Measurements from ENCODE around the gene LIPH. TPM values are rescaled to one million over a fixed set of nuclear protein-coding genes. Genes with fewer than 3 reads are reported as not detected.
"Not testable (repeated sequence)": the region's sequence is repeated elsewhere in the genome, so short reads cannot be mapped to it uniquely, and the experiment has no call there.

Gene LIPH
- total and polyA plus RNA-seq, 2 experiments from 2014 or later, result 0.34 TPM; not detected in 1

DNA sequence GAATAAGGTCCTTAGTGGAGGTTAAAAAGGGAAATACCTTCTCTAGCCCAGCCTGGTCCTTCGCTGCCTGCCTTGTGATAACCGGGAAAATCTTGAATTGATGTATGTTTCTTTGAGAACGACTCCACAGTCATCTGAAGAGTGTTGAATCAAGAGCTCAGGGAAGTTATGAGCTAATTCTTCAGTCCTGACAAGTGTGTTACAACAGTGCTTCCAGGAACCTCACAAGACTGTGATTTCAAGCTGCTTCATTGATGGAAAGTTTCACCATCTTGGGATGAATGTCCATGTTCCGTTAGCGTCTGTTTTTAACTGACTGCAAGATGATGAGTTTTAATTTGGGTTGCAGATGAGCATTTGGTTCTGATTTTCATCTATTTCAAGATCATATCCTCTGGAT lies 66.0 kb downstream of the LIPH start:
- Histone ChIP-seq H3F3A (ENCODE audit: insufficient read depth) (no peaks in the 10 kb centered on the region; the same call in 1 of the 2 replicates), H3K9me3 (ENCODE audit: low read depth) (no peaks in the 10 kb centered on the region), H3K4me3 (no peak overlapping the region), H4K20me1 (ENCODE audit: insufficient read depth) (no peaks in the 10 kb centered on the region), H3K27me3 (replicated peaks; ENCODE audit: insufficient read depth) (no peaks in the 10 kb centered on the region), H3K27ac (no peak overlapping the region), H3K9me2 (ENCODE audit: insufficient read depth) (no peaks in the 10 kb centered on the region), H2AFZ (no peak overlapping the region), H3K9ac (no peak overlapping the region), H3K4me1 (ENCODE audit: insufficient read depth) (no peaks in the 10 kb centered on the region), H3K79me2 (ENCODE audit: insufficient read depth) (no peaks in the 10 kb centered on the region), H3K4me2 (ENCODE audit: unreplicated experiment) (no peak overlapping the region), H3K36me3 (ENCODE audit: low read depth) (peaks cover 7% of the 10 kb centered on the region; the same call in 1 of the 2 replicates)
- no peak for DNase-seq
- in situ Hi-C loops (cut with MboI), result no loop called here
- WGBS, 2 experiments (ENCODE audit: low coverage in 1 of 2, low lambda C conversion rate in 2 of 2, missing lambda C conversion rate in 2 of 2), result 72 to 76% methylated on average over 5 of the region's 5 CpGs
- no peak for TF ChIP-seq EZH2 (IDR thresholded peaks at IDR 0.05; ENCODE audit: insufficient read depth, poor library complexity, severe bottlenecking)
- no peak for TF ChIP-seq EZH2phosphoT487 (IDR thresholded peaks at IDR 0.05; ENCODE audit: insufficient read depth, low read depth)

DNA sequence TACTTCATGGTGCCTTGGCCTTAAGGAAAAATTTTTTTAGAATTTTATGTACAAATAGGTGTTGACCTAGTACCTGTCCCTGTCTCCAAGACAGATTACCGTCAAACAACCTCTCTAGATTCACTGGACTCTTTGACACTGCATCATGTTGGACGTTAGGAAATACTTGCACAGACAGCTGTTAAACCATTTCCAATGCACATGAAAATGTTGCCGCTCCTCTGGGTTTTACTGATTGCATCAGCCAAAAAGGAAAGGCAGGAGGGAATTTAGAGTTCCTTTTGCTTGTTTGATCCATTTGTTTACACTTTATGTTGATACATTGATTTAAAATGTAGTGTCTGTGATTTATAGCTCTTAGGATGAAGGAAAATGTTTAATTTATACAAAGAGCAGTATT lies 68.1 kb downstream of the LIPH start:
- DNase-seq, result no peak
- TF ChIP-seq EZH2 (IDR thresholded peaks at IDR 0.05; ENCODE audit: insufficient read depth, poor library complexity, severe bottlenecking) (no peak), EZH2phosphoT487 (IDR thresholded peaks at IDR 0.05; ENCODE audit: insufficient read depth, low read depth) (no peak)
- WGBS, 2 experiments (ENCODE audit: low coverage in 1 of 2, low lambda C conversion rate in 2 of 2, missing lambda C conversion rate in 2 of 2), result 95% methylated on average over 3 of the region's 3 CpGs
- Histone ChIP-seq H3K4me1 (ENCODE audit: insufficient read depth) (no peaks in the 10 kb centered on the region), H3K27me3 (replicated peaks; ENCODE audit: insufficient read depth) (no peaks in the 10 kb centered on the region), H3K36me3 (ENCODE audit: low read depth) (no peaks in the 10 kb centered on the region; the same call in 1 of the 2 replicates), H3K4me2 (ENCODE audit: unreplicated experiment) (no peak overlapping the region), H3K9me2 (ENCODE audit: insufficient read depth) (no peaks in the 10 kb centered on the region), H3F3A (ENCODE audit: insufficient read depth) (no peaks in the 10 kb centered on the region; the same call in 1 of the 2 replicates), H3K9me3 (ENCODE audit: low read depth) (no peaks in the 10 kb centered on the region), H3K79me2 (ENCODE audit: insufficient read depth) (no peaks in the 10 kb centered on the region), H4K20me1 (ENCODE audit: insufficient read depth) (no peaks in the 10 kb centered on the region), H3K4me3 (no peak overlapping the region), H3K27ac (no peak overlapping the region), H3K9ac (no peak overlapping the region), H2AFZ (no peak overlapping the region)
- in situ Hi-C loops (cut with MboI), result no loop called here

- Histone ChIP-seq H3K9me3 (ENCODE audit: low read depth) (no peaks in the 10 kb centered on the region), H3K9me2 (ENCODE audit: insufficient read depth) (no peaks in the 10 kb centered on the region), H3K9ac (no peak overlapping the region), H3F3A (ENCODE audit: insufficient read depth) (no peaks in the 10 kb centered on the region), H3K4me3 (no peak overlapping the region), H3K27ac (no peak overlapping the region), H3K79me2 (ENCODE audit: insufficient read depth) (no peaks in the 10 kb centered on the region), H3K4me2 (ENCODE audit: unreplicated experiment) (no peak overlapping the region), H3K27me3 (replicated peaks; ENCODE audit: insufficient read depth) (no peaks in the 10 kb centered on the region), H3K36me3 (ENCODE audit: low read depth) (no peaks in the 10 kb centered on the region; the same call in 1 of the 2 replicates), H4K20me1 (ENCODE audit: insufficient read depth) (no peaks in the 10 kb centered on the region), H2AFZ (no peak overlapping the region), H3K4me1 (ENCODE audit: insufficient read depth) (no peaks in the 10 kb centered on the region)
- in situ Hi-C loops (cut with MboI), result no loop called here
- WGBS, 2 experiments (ENCODE audit: low coverage in 1 of 2, low lambda C conversion rate in 2 of 2, missing lambda C conversion rate in 2 of 2), result 84 to 86% methylated on average over 2 of the region's 2 CpGs
- TF ChIP-seq EZH2 (IDR thresholded peaks at IDR 0.05; ENCODE audit: insufficient read depth, poor library complexity, severe bottlenecking), result no peak
- TF ChIP-seq EZH2phosphoT487 (IDR thresholded peaks at IDR 0.05; ENCODE audit: insufficient read depth, low read depth), result no peak
- DNase-seq, result no peak
Observed at GRCh38 chr3:185479373-185479945, 72.9 kb downstream of the LIPH start.

- Histone ChIP-seq H3K36me3 (ENCODE audit: low read depth) (peaks cover 8% of the 10 kb centered on the region; the same call in 1 of the 2 replicates), H3F3A (ENCODE audit: insufficient read depth) (no peaks in the 10 kb centered on the region), H3K27me3 (replicated peaks; ENCODE audit: insufficient read depth) (no peaks in the 10 kb centered on the region), H3K9ac (no peak overlapping the region), H4K20me1 (ENCODE audit: insufficient read depth) (no peaks in the 10 kb centered on the region), H2AFZ (no peak overlapping the region), H3K4me3 (no peak overlapping the region), H3K9me3 (ENCODE audit: low read depth) (no peaks in the 10 kb centered on the region), H3K4me2 (ENCODE audit: unreplicated experiment) (no peak overlapping the region), H3K9me2 (ENCODE audit: insufficient read depth) (no peaks in the 10 kb centered on the region), H3K4me1 (ENCODE audit: insufficient read depth) (no peaks in the 10 kb centered on the region), H3K79me2 (ENCODE audit: insufficient read depth) (no peaks in the 10 kb centered on the region), H3K27ac (no peak overlapping the region)
- in situ Hi-C loops (cut with MboI), result no loop called here
- DNase-seq, result no peak
- TF ChIP-seq EZH2 (IDR thresholded peaks at IDR 0.05; ENCODE audit: insufficient read depth, poor library complexity, severe bottlenecking) (no peak), EZH2phosphoT487 (IDR thresholded peaks at IDR 0.05; ENCODE audit: insufficient read depth, low read depth) (no peak)
- 55 to 65% methylated on average over 3 of the region's 3 CpGs for WGBS, 2 experiments (ENCODE audit: low coverage in 1 of 2, low lambda C conversion rate in 2 of 2, missing lambda C conversion rate in 2 of 2)
Observed at GRCh38 chr3:185477316-185477715, 75.1 kb downstream of the LIPH start.

DNA sequence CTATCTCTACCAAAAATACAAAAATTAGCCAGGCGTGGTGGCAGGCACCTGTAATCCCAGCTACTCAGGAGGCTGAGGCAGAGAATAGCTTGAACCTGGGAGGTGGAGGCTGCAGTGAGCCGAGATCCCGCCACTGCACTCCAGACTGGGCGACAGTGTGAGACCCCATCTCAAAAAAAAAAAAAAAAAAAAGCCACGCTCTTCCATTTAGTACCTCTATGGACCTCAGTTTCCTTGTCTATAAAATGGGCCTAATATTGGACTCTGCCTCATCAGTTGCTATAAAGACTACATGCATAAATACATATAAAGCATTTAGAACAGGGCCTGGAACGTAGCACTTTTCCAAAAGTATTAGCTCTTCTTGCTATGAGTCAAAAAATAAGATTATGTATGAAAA lies 77.5 kb downstream of the LIPH start:
- in situ Hi-C loops (cut with MboI); H3K27me3 ChIP-seq (replicated peaks; ENCODE audit: insufficient read depth); H3K4me1 ChIP-seq (ENCODE audit: insufficient read depth); H3F3A ChIP-seq (ENCODE audit: insufficient read depth); H3K9me2 ChIP-seq (ENCODE audit: insufficient read depth); H3K36me3 ChIP-seq (ENCODE audit: low read depth); H3K4me3 ChIP-seq; H3K9ac ChIP-seq; H3K27ac ChIP-seq; H4K20me1 ChIP-seq (ENCODE audit: insufficient read depth); H2AFZ ChIP-seq; DNase-seq; H3K79me2 ChIP-seq (ENCODE audit: insufficient read depth); H3K4me2 ChIP-seq (ENCODE audit: unreplicated experiment); H3K9me3 ChIP-seq (ENCODE audit: low read depth): not testable (repeated sequence)
- WGBS, 2 experiments (ENCODE audit: low coverage in 1 of 2, low lambda C conversion rate in 2 of 2, missing lambda C conversion rate in 2 of 2), result 90 to 94% methylated on average over 6 of the region's 6 CpGs

Data from GM23248 (cell line).